Left ventricle myocardium inferior (tissue), 1 donor: ENCODE measurements around the gene TNFSF18. TPM values are rescaled to one million over a fixed set of nuclear protein-coding genes. Genes with fewer than 3 reads are reported as not detected.

ENCODE experiments used
- DNase-seq: peaks from one replicate; pipeline ENCODE4 v3.0.0-alpha.2; 2020
- H3K27ac ChIP-seq: fragments of 200-600 bp; replicated peaks from 2 replicates; pipeline ENCODE4 v1.8.0; 2021
- H3K27me3 ChIP-seq: fragments of 200-600 bp; 2 replicates; pipeline ENCODE4 v1.8.0; 2021; ENCODE audit warnings: low read depth
- H3K36me3 ChIP-seq: fragments of 200-600 bp; 2 replicates; pipeline ENCODE4 v1.8.0; 2021
- H3K4me1 ChIP-seq: fragments of 200-600 bp; 2 replicates; pipeline ENCODE4 v1.8.0; 2021
- H3K4me3 ChIP-seq: fragments of 200-600 bp; 2 replicates; pipeline ENCODE4 v1.8.0; 2021; ENCODE audit warnings: mild to moderate bottlenecking, moderate library complexity
- H3K9me3 ChIP-seq: fragments of 200-600 bp; replicated peaks from 2 replicates; pipeline ENCODE4 v1.8.0; 2021
- intact Hi-C: fragments of 100-400 bp; cut with micrococcal nuclease; formaldehyde crosslinking; loops from one replicate; pipeline ENCODE4 v1.11.0; 2022
- total RNA-seq: library from RNA; stranded (reverse); fragmentation: NEBNext Ultra II Directional; extraction: Animal tissue kit (Norgen Biotek cat#: 25700); gene quantifications from one replicate; pipeline ENCODE4 v1.2.1, GENCODE V29; 2021
- TF ChIP-seq, protein P1 (sequence below): fragments of 200-600 bp; IDR thresholded peaks from 2 replicates; pipeline ENCODE4 v1.8.0; 2021; ENCODE audit warnings: antibody characterized with exemption, mild to moderate bottlenecking, borderline replicate concordance
- donor health status: DM: no; HTN: yes; CAD: no; lungs with severe emphysema.

TNFSF18 gene
- total RNA-seq, 1 donor from 2014 or later, result not detected

DNA sequence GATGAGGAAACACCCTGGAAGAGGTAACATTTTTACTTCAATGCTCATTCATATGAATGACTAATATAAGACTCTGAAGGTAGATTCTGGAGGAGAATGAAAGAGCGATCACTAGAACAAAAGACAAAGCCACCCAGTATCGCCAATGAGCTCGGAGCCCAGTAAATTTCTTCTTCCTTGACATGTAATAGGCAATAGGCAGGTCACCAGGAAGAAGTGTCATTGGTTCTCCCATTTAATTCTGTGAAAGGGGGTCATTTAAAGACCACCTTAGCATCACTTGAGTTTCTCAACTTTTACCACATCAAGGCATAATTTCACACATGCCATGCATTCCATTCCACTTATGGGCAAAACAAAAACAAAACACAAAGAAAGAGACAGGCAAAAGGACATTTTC, 7.9 kb downstream of the TNFSF18 start:
- Histone ChIP-seq H3K27ac (no peak overlapping the region), H3K27me3 (no peaks in the 10 kb centered on the region), H3K9me3 (no peaks in the 10 kb centered on the region), H3K36me3 (no peaks in the 10 kb centered on the region), H3K4me1 (no peaks in the 10 kb centered on the region), H3K4me3 (no peak overlapping the region)
- TF ChIP-seq, protein P1, sequence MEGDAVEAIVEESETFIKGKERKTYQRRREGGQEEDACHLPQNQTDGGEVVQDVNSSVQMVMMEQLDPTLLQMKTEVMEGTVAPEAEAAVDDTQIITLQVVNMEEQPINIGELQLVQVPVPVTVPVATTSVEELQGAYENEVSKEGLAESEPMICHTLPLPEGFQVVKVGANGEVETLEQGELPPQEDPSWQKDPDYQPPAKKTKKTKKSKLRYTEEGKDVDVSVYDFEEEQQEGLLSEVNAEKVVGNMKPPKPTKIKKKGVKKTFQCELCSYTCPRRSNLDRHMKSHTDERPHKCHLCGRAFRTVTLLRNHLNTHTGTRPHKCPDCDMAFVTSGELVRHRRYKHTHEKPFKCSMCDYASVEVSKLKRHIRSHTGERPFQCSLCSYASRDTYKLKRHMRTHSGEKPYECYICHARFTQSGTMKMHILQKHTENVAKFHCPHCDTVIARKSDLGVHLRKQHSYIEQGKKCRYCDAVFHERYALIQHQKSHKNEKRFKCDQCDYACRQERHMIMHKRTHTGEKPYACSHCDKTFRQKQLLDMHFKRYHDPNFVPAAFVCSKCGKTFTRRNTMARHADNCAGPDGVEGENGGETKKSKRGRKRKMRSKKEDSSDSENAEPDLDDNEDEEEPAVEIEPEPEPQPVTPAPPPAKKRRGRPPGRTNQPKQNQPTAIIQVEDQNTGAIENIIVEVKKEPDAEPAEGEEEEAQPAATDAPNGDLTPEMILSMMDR, result no peak
- intact Hi-C loops, result no loop called here
- DNase-seq, result no peak

DNA sequence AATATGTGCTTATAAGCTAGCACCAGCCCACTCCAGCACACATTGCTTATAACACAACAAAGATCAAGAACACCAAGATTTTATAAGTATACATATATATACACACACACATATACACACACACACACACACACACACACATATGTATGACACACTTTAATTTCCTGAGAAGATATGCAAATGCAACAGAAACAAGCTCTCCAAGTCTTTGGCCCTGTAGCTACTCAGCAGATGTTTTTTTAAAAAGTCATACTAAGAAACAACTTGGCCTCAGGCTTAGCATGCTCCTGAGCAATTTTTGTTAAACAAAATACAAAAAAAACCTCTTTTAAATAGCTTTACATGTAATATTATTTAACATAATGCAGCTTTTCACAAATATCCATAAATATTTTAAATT, 11.1 kb downstream of the TNFSF18 start:
- no peak overlapping the region for H3K4me3 ChIP-seq
- H3K4me1 ChIP-seq, result no peaks in the 10 kb centered on the region
- no peaks in the 10 kb centered on the region for H3K9me3 ChIP-seq
- H3K36me3 ChIP-seq, result no peaks in the 10 kb centered on the region
- no peak for DNase-seq
- intact Hi-C loops, result no loop called here
- TF ChIP-seq, protein P1, result no peak
- H3K27me3 ChIP-seq, result no peaks in the 10 kb centered on the region
- H3K27ac ChIP-seq, result no peak overlapping the region

DNA sequence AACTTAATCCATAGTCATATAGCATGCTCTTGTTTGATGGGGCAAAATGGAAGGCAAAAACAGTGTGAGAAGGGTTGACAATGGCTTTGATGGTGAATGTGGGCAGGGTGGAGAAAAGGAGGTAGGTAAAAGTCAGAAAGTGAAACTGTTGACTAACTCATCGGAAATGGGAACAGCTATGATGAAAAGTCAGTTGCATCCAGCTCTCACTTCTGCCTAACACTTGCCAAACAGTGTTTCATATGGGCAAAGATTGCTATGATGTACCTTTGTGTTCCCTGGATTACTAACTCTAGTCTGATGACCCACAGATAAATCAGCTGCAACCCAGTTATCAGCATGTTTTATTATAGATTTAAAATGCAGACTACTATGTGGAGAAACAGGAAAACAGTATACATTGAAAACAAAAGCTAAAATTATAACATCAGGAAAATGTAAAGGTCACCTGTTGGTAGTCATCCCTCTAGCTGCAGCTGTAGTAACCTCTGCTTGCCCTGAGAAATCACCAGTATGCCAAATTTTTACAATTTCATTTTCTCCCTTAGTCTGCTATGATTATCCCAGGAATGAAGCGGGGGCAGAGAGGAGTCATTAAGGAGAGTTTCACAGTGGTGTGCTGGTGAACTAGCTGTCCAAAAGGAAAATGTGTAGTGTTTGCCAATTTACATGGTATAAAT, 11.7 kb downstream of the TNFSF18 start:
- H3K27me3 ChIP-seq, result no peaks in the 10 kb centered on the region
- intact Hi-C loops, result no loop called here
- H3K4me3 ChIP-seq, result no peak overlapping the region
- no peaks in the 10 kb centered on the region for H3K4me1 ChIP-seq
- H3K27ac ChIP-seq, result no peak overlapping the region
- H3K9me3 ChIP-seq, result no peaks in the 10 kb centered on the region
- no peaks in the 10 kb centered on the region for H3K36me3 ChIP-seq
- DNase-seq, result no peak
- TF ChIP-seq, protein P1, result no peak

DNA sequence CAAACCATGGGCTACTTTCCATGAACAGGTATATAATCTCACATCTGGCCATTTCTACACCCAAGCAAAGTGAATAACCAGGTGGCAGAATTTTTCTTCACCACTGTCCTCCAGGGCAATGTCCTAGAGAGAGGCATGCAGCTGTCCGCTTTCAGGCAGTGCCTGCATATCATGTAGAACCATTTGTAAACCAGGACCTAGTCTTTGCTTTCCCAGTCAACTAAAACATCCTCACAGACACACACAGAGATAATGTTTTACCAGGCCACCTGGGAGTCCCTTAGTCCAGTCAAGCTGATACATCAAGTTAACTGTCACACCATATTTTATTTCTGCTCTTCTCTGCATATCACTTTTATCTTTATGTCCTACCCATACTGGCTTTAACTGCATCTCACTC, 26.2 kb downstream of the TNFSF18 start:
- intact Hi-C loops, result no loop called here
- Histone ChIP-seq H3K9me3 (peaks cover 5% of the 10 kb centered on the region), H3K27me3 (no peaks in the 10 kb centered on the region), H3K27ac (no peak overlapping the region), H3K36me3 (no peaks in the 10 kb centered on the region), H3K4me1 (no peaks in the 10 kb centered on the region), H3K4me3 (no peak overlapping the region)
- DNase-seq, result no peak
- TF ChIP-seq, protein P1, result no peak

DNA sequence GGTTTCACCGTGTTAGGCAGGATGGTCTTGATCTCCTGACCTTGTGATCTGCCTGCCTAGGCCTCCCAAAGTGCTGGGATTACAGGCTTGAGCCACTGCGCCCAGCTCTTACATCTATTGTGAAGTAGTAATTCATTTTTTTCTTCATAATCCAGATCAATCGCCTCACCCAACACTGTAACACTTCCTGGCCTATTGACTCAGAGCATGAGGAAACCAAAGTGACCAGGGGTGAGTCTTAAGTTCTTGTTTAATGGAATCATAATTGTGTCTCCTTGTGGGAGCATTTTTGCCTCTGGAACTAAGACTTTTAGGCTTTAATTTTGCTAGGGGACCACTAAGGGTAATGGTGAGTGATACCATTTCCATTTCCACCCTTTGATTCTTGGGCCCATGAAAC, 27.4 kb downstream of the TNFSF18 start:
- intact Hi-C loops, result no loop called here
- H3K27ac ChIP-seq, result no peak overlapping the region
- H3K9me3 ChIP-seq, result peaks cover 5% of the 10 kb centered on the region
- TF ChIP-seq, protein P1, result no peak
- no peak for DNase-seq
- H3K4me1 ChIP-seq, result no peaks in the 10 kb centered on the region
- H3K27me3 ChIP-seq, result no peaks in the 10 kb centered on the region
- no peaks in the 10 kb centered on the region for H3K36me3 ChIP-seq
- H3K4me3 ChIP-seq, result no peak overlapping the region
